Caco-2 (cell line): ENCODE results near the gene EXOC3L2. TPM values are rescaled to one million over a fixed set of nuclear protein-coding genes. Genes with fewer than 3 reads are reported as not detected.

Source experiments
- BruUV-seq: library from RNA; stranded (reverse); fragments of 400-500 nt; replicated peaks from 2 replicates; lab custom pipeline; 2021; lab: Mats Ljungman, UMichigan
- CTCF ChIA-PET: fragments of 300-600 bp; sonication (Branson Sonifier 250); formaldehyde crosslinking; loops from one replicate; lab custom pipeline; 2022; ENCODE audit warnings: antibody characterized with exemption; lab: Charles Lee
- POLR2A ChIA-PET: fragments of 300-600 bp; sonication (Branson Sonifier 250); formaldehyde crosslinking; loops from one replicate; lab custom pipeline; 2022; ENCODE audit warnings: antibody characterized with exemption; lab: Charles Lee
- DNase-seq, 2 experiments: peaks; one replicate each; pipeline versions ENCODE4 v3.0.0 to v3.0.0-alpha.2; 2020 to 2022
- H3K27me3 ChIP-seq: replicated peaks from 2 replicates; pipeline ENCODE4 v1.6.0; 2011; ENCODE audit warnings: low read length; ENCODE audit not compliant: control insufficient read depth, insufficient read depth
- H3K36me3 ChIP-seq: 2 replicates; pipeline ENCODE4 v1.5.1; 2011; ENCODE audit warnings: low read length; ENCODE audit not compliant: control insufficient read depth, insufficient read depth
- H3K4me1 ChIP-seq: fragments of 250-450 bp; sonication (Bioruptor Pico); 2 replicates; pipeline ENCODE4 v1.5.1; 2020; ENCODE audit warnings: mild to moderate bottlenecking
- H3K4me3 ChIP-seq: 2 replicates; pipeline ENCODE4 v1.5.1; 2011; ENCODE audit warnings: low read depth, mild to moderate bottlenecking, control low read depth, low read length
- H3K9me3 ChIP-seq: fragments of 250-450 bp; sonication (Bioruptor Pico); 2 replicates; pipeline ENCODE4 v1.5.1; 2020; ENCODE audit warnings: mild to moderate bottlenecking, moderate library complexity
- H3K27ac Mint-ChIP-seq: one replicate; pipeline ENCODE4 v1.8.0; 2022; ENCODE audit warnings: mixed read lengths; ENCODE audit not compliant: unreplicated experiment
- H3K27me3 Mint-ChIP-seq: one replicate; pipeline ENCODE4 v1.8.0; 2022; ENCODE audit warnings: mixed read lengths; ENCODE audit not compliant: insufficient read depth, unreplicated experiment
- H3K36me3 Mint-ChIP-seq: one replicate; pipeline ENCODE4 v1.8.0; 2022; ENCODE audit warnings: mild to moderate bottlenecking, mixed read lengths; ENCODE audit not compliant: insufficient read depth, unreplicated experiment
- H3K4me1 Mint-ChIP-seq: one replicate; pipeline ENCODE4 v1.8.0; 2022; ENCODE audit warnings: low read depth, mixed read lengths; ENCODE audit not compliant: unreplicated experiment
- H3K4me3 Mint-ChIP-seq: one replicate; pipeline ENCODE4 v1.8.0; 2022; ENCODE audit warnings: mild to moderate bottlenecking, moderate library complexity, mixed read lengths; ENCODE audit not compliant: unreplicated experiment
- H3K9me3 Mint-ChIP-seq: one replicate; pipeline ENCODE4 v1.8.0; 2022; ENCODE audit warnings: mixed read lengths; ENCODE audit not compliant: unreplicated experiment
- intact Hi-C: fragments of 100-400 bp; cut with micrococcal nuclease; formaldehyde crosslinking; loops from one replicate; pipeline ENCODE4 v1.10.0; 2022; ENCODE audit not compliant: unreplicated experiment
- total RNA-seq: library from RNA; stranded (reverse); gene quantifications from 2 replicates; pipeline ENCODE4 v1.2.3, GENCODE V29; 2022
- TF ChIP-seq, protein P1 (sequence below), 2 experiments: fragments of 200-600 bp in 1 of 2; IDR thresholded peaks; 1 replicate in 1 of 2; 2 replicates in 1 of 2; pipeline versions ENCODE4 v1.5.1 to v1.8.0; 2011 to 2022; ENCODE audit warnings: antibody characterized with exemption in 1 of 2, control low read depth in 1 of 2, inconsistent platforms in 1 of 2, low read depth in 1 of 2, low read length in 1 of 2, mild to moderate bottlenecking in 1 of 2, moderate library complexity in 1 of 2; ENCODE audit not compliant: insufficient read depth in 1 of 2, severe bottlenecking in 1 of 2, unreplicated experiment in 1 of 2

EXOC3L2 gene
- total RNA-seq, 1 experiment from 2014 or later: not detected

DNA sequence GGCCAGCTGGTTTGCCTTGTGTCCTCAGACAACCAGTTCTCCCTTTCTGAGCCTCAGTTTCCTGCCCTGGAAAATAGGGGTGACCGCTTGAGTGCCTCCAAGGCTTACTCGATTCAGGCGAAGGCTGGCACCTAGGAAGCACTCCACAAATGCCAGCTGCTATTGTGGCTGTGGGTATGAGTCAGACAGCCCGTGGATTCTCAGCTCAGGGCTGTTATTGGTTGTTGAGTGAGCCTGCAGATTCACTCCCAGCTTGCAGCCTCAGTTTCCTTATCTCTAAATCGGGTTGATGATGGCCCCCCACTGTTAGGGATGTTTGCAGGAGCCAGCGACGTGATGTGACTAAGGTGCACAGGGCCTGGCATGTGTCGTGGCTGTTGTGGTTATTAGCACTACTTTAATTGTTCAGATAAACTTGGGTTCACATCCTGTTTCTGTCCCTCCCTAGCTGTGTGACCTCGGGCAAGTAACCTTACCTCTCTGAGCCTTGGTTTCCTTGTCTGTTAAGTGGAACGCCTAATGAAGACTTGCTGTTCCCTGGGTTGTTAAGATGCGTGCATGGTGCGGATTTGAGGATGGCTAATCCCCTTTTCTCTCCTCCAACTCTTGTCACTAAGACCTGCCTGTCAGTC lies 8.3 kb upstream of the EXOC3L2 start:
- H3K36me3 ChIP-seq: no peaks in the 10 kb centered on the region
- H3K27me3 Mint-ChIP-seq: no peaks in the 10 kb centered on the region
- DNase-seq: no peak
- H3K4me1 ChIP-seq: peaks cover 3% of the 10 kb centered on the region; the same call in 1 of the 2 replicates
- CTCF ChIA-PET: interaction anchor here (0.5 kb wide), 1 partner anchor 97 kb away, joined by 3 read pairs; no protein-coding TSS in a partner anchor
- H3K36me3 Mint-ChIP-seq: peaks cover 11% of the 10 kb centered on the region
- no peaks in the 10 kb centered on the region for H3K27me3 ChIP-seq
- H3K9me3 Mint-ChIP-seq: no peaks in the 10 kb centered on the region
- no peak overlapping the region for H3K4me3 ChIP-seq
- H3K27ac Mint-ChIP-seq: peak overlapping the region; percentile 32
- H3K9me3 ChIP-seq: no peaks in the 10 kb centered on the region
- TF ChIP-seq, protein P1, sequence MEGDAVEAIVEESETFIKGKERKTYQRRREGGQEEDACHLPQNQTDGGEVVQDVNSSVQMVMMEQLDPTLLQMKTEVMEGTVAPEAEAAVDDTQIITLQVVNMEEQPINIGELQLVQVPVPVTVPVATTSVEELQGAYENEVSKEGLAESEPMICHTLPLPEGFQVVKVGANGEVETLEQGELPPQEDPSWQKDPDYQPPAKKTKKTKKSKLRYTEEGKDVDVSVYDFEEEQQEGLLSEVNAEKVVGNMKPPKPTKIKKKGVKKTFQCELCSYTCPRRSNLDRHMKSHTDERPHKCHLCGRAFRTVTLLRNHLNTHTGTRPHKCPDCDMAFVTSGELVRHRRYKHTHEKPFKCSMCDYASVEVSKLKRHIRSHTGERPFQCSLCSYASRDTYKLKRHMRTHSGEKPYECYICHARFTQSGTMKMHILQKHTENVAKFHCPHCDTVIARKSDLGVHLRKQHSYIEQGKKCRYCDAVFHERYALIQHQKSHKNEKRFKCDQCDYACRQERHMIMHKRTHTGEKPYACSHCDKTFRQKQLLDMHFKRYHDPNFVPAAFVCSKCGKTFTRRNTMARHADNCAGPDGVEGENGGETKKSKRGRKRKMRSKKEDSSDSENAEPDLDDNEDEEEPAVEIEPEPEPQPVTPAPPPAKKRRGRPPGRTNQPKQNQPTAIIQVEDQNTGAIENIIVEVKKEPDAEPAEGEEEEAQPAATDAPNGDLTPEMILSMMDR (IDR thresholded peaks at IDR 0.05; ENCODE audit: insufficient read depth in 1 of 2, low read depth in 1 of 2, low read length in 1 of 2, severe bottlenecking in 1 of 2, unreplicated experiment in 1 of 2): no peak
- peak overlapping the region; percentile 73 for H3K4me3 Mint-ChIP-seq
- intact Hi-C loops: loop anchor here (5.0 kb wide), 1 partner anchor 84 kb away; no protein-coding TSS in a partner anchor
- H3K4me1 Mint-ChIP-seq: peaks cover 7% of the 10 kb centered on the region
- BruUV-seq: no TSS peak
- POLR2A ChIA-PET: no interaction called here

DNA sequence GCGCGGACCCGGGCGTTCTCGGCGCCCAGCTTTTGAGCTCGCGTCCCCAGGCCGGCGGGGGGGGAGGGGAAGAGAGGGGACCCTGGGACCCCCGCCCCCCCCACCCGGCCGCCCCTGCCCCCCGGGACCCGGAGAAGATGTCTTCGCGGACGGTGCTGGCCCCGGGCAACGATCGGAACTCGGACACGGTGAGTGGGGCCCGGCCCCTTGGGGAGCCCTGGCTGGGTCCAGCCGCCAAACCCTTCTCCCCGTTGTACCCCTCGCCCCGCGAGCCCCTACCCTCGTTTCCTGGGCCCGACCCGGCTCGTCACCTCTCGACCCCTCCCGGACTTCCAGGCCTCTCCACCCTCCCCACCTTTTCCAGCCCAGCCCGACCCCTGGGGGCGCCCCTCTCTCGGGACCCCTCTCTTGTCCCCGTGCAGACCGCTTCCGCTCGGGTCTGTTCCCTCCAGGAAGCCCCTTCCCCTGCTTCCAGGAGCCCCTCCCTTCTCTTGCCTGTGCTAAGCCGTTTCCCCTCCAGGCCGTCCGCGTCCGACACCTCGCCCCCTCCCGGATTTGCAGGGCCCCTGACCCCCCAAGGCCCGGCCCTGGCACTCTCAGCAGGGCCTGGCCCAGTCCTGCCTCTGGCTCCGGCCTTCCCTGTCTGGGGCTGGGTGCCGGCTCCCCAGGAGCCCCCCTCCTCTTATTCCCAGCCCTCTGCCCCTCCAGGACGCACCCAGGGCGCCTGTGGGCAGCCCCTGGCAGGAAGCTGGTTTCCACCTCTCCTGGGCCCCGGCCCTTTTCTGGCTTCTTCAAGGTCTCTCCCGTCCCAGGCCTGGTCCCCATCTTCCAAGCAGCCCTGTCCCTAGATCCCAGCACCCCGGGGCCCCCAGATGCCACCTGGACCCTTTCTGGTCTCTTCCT lies 6.5 kb upstream of the EXOC3L2 start:
- BruUV-seq: no TSS peak

More for the DNA sequence above, 6.5 kb upstream of the EXOC3L2 start:
- H3K36me3 ChIP-seq: no peaks in the 10 kb centered on the region
- peaks cover 3% of the 10 kb centered on the region; the same call in 1 of the 2 replicates for H3K4me1 ChIP-seq
- peak overlapping the region; percentile 83 for H3K4me3 ChIP-seq
- intact Hi-C loops: loop anchor here (5.0 kb wide), 1 partner anchor 86 kb away; no protein-coding TSS in a partner anchor
- H3K9me3 Mint-ChIP-seq: no peaks in the 10 kb centered on the region
- H3K27me3 Mint-ChIP-seq: no peaks in the 10 kb centered on the region
- H3K27ac Mint-ChIP-seq: peak overlapping the region; percentile 58
- H3K27me3 ChIP-seq: no peaks in the 10 kb centered on the region
- no peaks in the 10 kb centered on the region for H3K9me3 ChIP-seq
- peak overlapping the region; percentile 73 for H3K4me3 Mint-ChIP-seq
- ChIA-PET CTCF (interaction anchor here (0.5 to 0.6 kb wide), 2 partner anchors 224 to 227 kb away, joined by 3 to 7 read pairs; no protein-coding TSS in a partner anchor), POLR2A (no interaction called here)
- DNase-seq: peak in 1 of 2 experiments; percentile 18
- TF ChIP-seq, protein P1 (IDR thresholded peaks at IDR 0.05; ENCODE audit: insufficient read depth in 1 of 2, low read depth in 1 of 2, low read length in 1 of 2, severe bottlenecking in 1 of 2, unreplicated experiment in 1 of 2): no peak
- H3K36me3 Mint-ChIP-seq: peaks cover 11% of the 10 kb centered on the region
- peaks cover 7% of the 10 kb centered on the region for H3K4me1 Mint-ChIP-seq
